GM12891 (cell line): ENCODE results near the gene ST13.

Experiments used
- PAX5 ChIP-seq: IDR thresholded peaks from 2 replicates; pipeline ENCODE4 v1.6.1; 2011; ENCODE audit warnings: low read length, moderate library complexity, mild to moderate bottlenecking; ENCODE audit not compliant: insufficient read depth, severe bottlenecking
- POLR2A ChIP-seq: IDR thresholded peaks from 2 replicates; pipeline ENCODE4 v1.6.1; 2011; ENCODE audit warnings: low read depth, low read length, control low read depth
- POLR2AphosphoS5 ChIP-seq: IDR thresholded peaks from 2 replicates; pipeline ENCODE4 v1.6.1; 2011; ENCODE audit warnings: low read depth, low read length, control low read depth
- SPI1 ChIP-seq: IDR thresholded peaks from 2 replicates; pipeline ENCODE4 v1.6.1; 2011; ENCODE audit warnings: low read depth, low read length, control low read depth
- TAF1 ChIP-seq: IDR thresholded peaks from 2 replicates; pipeline ENCODE4 v1.6.1; 2011; ENCODE audit warnings: low read depth, low read length, control low read depth

GRCh38 chr22:40857309-40857855 is 943 bp upstream of the ST13 start:
- no peak for TF ChIP-seq TAF1
- no peak for TF ChIP-seq POLR2A
- no peak for TF ChIP-seq POLR2AphosphoS5
- no peak for TF ChIP-seq PAX5
- TF ChIP-seq SPI1, result no peak
